GM19438 (cell line): ENCODE results near the gene CCDC59.

ENCODE experiments used
- ATAC-seq: cut with Tn5 transposase; IDR thresholded peaks from one replicate; pipeline ENCODE4 v1.9.1; 2021; ENCODE audit warnings: low read depth; ENCODE audit not compliant: unreplicated experiment

CCDC59 gene

DNA sequence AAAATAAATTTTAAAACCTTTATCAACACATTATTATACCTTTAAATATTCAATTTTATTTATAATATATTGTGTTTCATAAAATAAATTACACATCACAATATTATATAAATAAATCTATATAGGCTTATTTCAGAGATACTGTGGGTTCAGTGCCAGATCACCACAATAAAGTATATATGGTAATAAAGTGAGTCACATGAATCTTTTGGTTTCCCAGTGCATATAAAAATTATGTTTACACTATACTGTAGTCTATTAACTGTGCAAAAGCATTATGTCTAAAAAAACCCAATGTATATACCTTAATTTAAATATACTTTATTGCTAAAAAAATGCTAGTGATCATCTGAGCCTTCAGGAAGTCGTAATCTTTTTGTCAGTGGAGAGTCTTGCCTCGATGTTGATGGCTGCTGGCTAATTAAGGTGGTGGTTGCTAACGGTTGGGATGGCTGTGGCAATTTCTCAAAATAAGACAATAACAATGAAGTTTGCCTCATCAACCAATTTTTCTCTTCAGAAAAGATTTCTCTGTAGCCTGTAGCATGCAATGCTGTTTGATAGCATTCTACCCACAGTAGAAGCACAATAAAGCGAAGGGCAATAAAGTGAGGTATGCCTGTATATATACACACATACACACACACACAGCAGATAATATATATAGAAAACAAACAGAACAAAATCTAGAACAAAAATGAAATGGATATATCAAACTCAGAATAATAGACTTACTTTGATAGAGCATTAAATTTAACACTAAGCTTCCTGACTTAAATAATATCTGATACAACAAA, 32.4 kb downstream of the CCDC59 start:
- no peak for ATAC-seq

DNA sequence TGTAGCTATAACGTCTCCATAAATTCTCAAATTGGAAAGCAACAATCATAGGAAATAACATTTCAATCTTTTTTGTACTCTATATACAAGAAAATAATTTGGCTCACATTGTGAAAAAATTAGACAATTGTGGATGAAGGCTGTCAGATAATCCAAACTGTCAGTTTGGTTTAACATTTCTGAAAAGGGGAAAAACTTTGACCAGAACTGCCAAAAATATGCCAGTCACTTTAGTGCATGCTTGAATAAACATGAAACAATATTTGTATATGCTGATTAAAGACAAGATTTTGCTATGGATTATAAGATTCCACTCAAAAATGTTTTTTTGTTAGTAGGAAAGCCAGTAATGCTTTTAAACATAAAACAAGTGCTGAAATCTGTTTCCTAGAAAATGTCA, 38.9 kb downstream of the CCDC59 start:
- ATAC-seq, result no peak

DNA sequence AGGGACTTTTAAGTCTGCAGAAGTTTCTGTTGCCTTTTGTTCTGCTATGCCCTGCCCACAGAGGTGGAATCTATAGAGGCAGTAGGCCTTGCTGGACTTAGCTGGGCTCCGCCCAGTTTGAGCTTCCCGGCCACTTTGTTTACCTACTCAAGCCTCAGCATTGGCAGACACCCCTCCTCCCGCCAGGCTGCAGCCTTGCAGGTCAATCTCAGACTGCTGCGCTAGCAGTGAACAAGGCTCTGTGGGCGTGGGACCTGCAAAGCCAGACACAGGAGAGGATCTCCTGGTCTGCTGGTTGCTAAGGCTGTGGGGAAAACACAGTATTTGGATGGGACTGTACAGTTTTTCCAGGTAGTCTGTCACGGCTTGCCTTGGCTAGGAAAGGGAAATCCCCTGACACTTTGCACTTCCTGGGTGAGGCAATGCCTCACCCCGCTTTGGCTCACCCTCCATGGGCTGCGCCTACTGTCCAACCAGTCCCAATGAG, 43.7 kb downstream of the CCDC59 start:
- ATAC-seq, result no peak
